Right atrium auricular region (tissue), 2 donors: Measurements from ENCODE around the gene INPP5B. TPM values are rescaled to one million over a fixed set of nuclear protein-coding genes. Genes with fewer than 3 reads are reported as not detected.

Experiments used
- DNase-seq: peaks from one replicate; pipeline ENCODE4 v3.0.0-alpha.2; 2019; ENCODE audit warnings: low spot score
- H3K27ac ChIP-seq, 2 donors: fragments of 200-600 bp; sonication (generic); 1 replicate in 1 of 2; 2 replicates in 1 of 2; pipeline ENCODE4 v1.5.1; 2016 to 2019
- H3K27me3 ChIP-seq, 2 donors: fragments of 200-600 bp; sonication (generic); one replicate each; pipeline versions ENCODE4 v1.5.1 to v1.6.0; 2017 to 2019
- H3K36me3 ChIP-seq: fragments of 200-600 bp; sonication (generic); one replicate; pipeline ENCODE4 v1.5.1; 2016
- H3K4me1 ChIP-seq, 2 donors: fragments of 200-600 bp; sonication (generic); one replicate each; pipeline versions ENCODE4 v1.5.1 to v1.6.0; 2017 to 2019
- H3K4me3 ChIP-seq, 2 donors: fragments of 200-600 bp; sonication (generic); 1 replicate in 1 of 2; 2 replicates in 1 of 2; pipeline ENCODE4 v1.5.1; 2017 to 2019; ENCODE audit warnings: mild to moderate bottlenecking in 1 of 2, moderate library complexity in 1 of 2
- H3K9me3 ChIP-seq, 2 donors: fragments of 200-600 bp; sonication (generic); one replicate each; pipeline ENCODE4 v1.5.1; 2019
- CTCF ChIP-seq, 2 donors: fragments of 200-600 bp; sonication (generic); IDR thresholded peaks; one replicate each; pipeline ENCODE4 v1.5.1; 2019; ENCODE audit warnings: antibody characterized with exemption in 2 of 2
- total RNA-seq, 2 donors: library from RNA; depleted of rRNA; stranded (reverse); fragments of >200 nt; gene quantifications; one replicate each; pipeline ENCODE4 v1.1.0, GENCODE V29; 2016

The INPP5B gene
- total RNA-seq, 2 donors from 2014 or later: 13.2 to 16.7 TPM

DNA sequence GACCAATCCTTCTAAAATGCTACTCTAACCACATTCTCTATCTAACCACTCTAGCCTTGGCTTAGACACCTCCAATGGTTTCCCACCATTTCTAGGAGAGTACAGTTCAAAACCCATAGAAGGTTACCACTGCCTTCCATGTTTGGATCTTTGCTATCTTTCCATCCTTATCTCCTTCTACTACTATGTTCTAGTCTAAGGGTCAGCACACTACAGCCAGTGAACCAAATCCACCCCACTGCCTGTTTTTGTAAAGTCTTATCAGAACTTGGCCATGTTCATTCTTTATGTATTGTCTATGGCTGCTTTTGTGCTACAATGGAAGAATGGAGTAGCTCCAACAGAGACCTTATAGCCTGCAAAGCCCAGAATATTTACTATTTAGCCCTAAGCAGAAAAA lies 93.7 kb downstream of the INPP5B start:
- TF ChIP-seq CTCF (IDR thresholded peaks at IDR 0.05): no peak
- H3K9me3 ChIP-seq: no peaks in the 10 kb centered on the region
- H3K27me3 ChIP-seq: no peaks in the 10 kb centered on the region
- peaks cover 11% of the 10 kb centered on the region for H3K36me3 ChIP-seq
- H3K4me3 ChIP-seq: no peak overlapping the region
- H3K4me1 ChIP-seq: peaks cover 0 to 38% of the 10 kb centered on the region in 2 donors
- H3K27ac ChIP-seq: no peak overlapping the region
- no peak for DNase-seq

GRCh38 chr1:37851782-37852210 lies 95.1 kb downstream of the INPP5B start:
- Histone ChIP-seq H3K36me3 (peaks cover 6% of the 10 kb centered on the region), H3K4me3 (no peak overlapping the region), H3K27ac (no peak overlapping the region), H3K27me3 (no peaks in the 10 kb centered on the region), H3K4me1 (peaks cover 0 to 40% of the 10 kb centered on the region in 2 donors), H3K9me3 (no peaks in the 10 kb centered on the region)
- no peak for TF ChIP-seq CTCF (IDR thresholded peaks at IDR 0.05)
- DNase-seq: no peak

- DNase-seq: no peak
- Histone ChIP-seq H3K9me3 (no peaks in the 10 kb centered on the region), H3K27me3 (no peaks in the 10 kb centered on the region), H3K4me3 (no peak overlapping the region), H3K4me1 (peaks cover 0 to 41% of the 10 kb centered on the region in 2 donors), H3K36me3 (peaks cover 3% of the 10 kb centered on the region), H3K27ac (peak overlapping the region in 1 of 2 donors; percentile 3)
- TF ChIP-seq CTCF (IDR thresholded peaks at IDR 0.05): no peak
Observed at GRCh38 chr1:37851262-37851661, 95.6 kb downstream of the INPP5B start.

DNA sequence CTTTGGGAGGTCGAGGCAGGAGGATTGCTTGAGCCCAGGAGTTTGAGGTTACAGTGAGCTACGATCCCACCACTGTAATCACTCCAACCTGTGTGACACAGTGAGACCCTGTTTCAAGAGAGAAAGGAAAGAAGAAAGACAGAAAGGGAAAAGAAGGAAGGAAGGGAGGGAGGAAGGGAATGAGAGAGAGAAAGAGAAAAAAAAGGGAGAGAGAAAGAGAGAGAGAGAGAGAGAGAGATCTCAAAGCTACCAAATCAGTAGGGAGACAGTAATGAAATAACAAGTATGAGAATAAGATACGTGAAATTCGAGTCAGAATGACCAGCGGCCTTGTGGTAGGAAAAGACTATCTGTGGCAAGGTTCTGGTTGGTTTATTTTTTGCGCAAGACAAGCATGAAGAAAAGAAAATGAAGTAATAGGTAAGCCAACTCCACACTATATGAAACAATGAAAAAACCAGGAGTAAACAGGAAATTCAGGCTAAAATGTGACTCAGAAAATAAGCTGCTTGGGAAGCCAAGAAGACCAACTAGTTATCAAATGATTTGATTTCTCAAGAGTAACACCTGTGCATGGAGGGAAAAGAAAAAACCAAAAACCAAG lies 96.4 kb downstream of the INPP5B start:
- DNase-seq: no peak
- Histone ChIP-seq H3K4me3 (no peak overlapping the region), H3K36me3 (peaks cover 3% of the 10 kb centered on the region), H3K9me3 (no peaks in the 10 kb centered on the region), H3K27me3 (no peaks in the 10 kb centered on the region), H3K4me1 (peaks cover 0 to 37% of the 10 kb centered on the region in 2 donors), H3K27ac (peak overlapping the region in 1 of 2 donors; percentile 3)
- TF ChIP-seq CTCF (IDR thresholded peaks at IDR 0.05): no peak

GRCh38 chr1:37849480-37849879 lies 97.4 kb downstream of the INPP5B start:
- DNase-seq: no peak
- H3K4me1 ChIP-seq: peaks cover 0 to 34% of the 10 kb centered on the region in 2 donors
- no peak overlapping the region for H3K27ac ChIP-seq
- no peak for TF ChIP-seq CTCF (IDR thresholded peaks at IDR 0.05)
- H3K4me3 ChIP-seq: no peak overlapping the region
- no peaks in the 10 kb centered on the region for H3K27me3 ChIP-seq
- H3K9me3 ChIP-seq: no peaks in the 10 kb centered on the region
- no peaks in the 10 kb centered on the region for H3K36me3 ChIP-seq
